BJ (cell line): ENCODE data around the gene STARD3. TPM values are rescaled to one million over a fixed set of nuclear protein-coding genes. Genes with fewer than 3 reads are reported as not detected.

Experiments used
- CTCF ChIA-PET: fragments of 350-600 bp; formaldehyde crosslinking; extraction: SDS; loops from one replicate; lab custom pipeline; 2021; ENCODE audit warnings: antibody characterized with exemption, inconsistent platforms; lab: Yijun Ruan, JAX
- POLR2A ChIA-PET: fragments of 300-600 bp; sonication (Branson Sonifier 250); formaldehyde crosslinking; extraction: SDS; loops from one replicate; lab custom pipeline; 2021; ENCODE audit warnings: antibody characterized with exemption; lab: Charles Lee
- DNase-seq: peaks from one replicate; pipeline ENCODE4 v3.0.0-alpha.2; 2011; ENCODE audit warnings: low read depth
- H3K27me3 ChIP-seq: 2 replicates; pipeline ENCODE4 v1.6.0; 2011; ENCODE audit warnings: low read length; ENCODE audit not compliant: control insufficient read depth, insufficient read depth
- H3K36me3 ChIP-seq: 2 replicates; pipeline ENCODE4 v1.5.1; 2011; ENCODE audit warnings: low read length; ENCODE audit not compliant: control insufficient read depth, insufficient read depth
- H3K4me3 ChIP-seq: 2 replicates; pipeline ENCODE4 v1.5.1; 2011; ENCODE audit warnings: low read depth, mild to moderate bottlenecking, control low read depth, low read length
- polyA plus RNA-seq: library from polyadenylated mRNA; depleted of rRNA; stranded (reverse); fragments of >200 nt; gene quantifications from 2 replicates; pipeline ENCODE4 v1.2.3, GENCODE V29; 2011
- TF ChIP-seq, protein P1 (sequence below): IDR thresholded peaks from 2 replicates; pipeline ENCODE4 v1.5.1; 2011; ENCODE audit warnings: low read depth, mild to moderate bottlenecking, control low read depth, inconsistent platforms, low read length, moderate library complexity; ENCODE audit not compliant: insufficient read depth

The STARD3 gene
- polyA plus RNA-seq, 1 experiment: 93.8 TPM

- Histone ChIP-seq H3K36me3 (peaks cover 4% of the 10 kb centered on the region; the same call in 1 of the 2 replicates), H3K27me3 (no peaks in the 10 kb centered on the region), H3K4me3 (no peak overlapping the region)
- ChIA-PET POLR2A (no interaction called here), CTCF (interaction anchor here (1.0 to 1.6 kb wide), 3 partner anchors 29 to 136 kb away, joined by 3 to 5 read pairs (median 4); no protein-coding TSS in a partner anchor)
- no peak for DNase-seq
- TF ChIP-seq, protein P1, sequence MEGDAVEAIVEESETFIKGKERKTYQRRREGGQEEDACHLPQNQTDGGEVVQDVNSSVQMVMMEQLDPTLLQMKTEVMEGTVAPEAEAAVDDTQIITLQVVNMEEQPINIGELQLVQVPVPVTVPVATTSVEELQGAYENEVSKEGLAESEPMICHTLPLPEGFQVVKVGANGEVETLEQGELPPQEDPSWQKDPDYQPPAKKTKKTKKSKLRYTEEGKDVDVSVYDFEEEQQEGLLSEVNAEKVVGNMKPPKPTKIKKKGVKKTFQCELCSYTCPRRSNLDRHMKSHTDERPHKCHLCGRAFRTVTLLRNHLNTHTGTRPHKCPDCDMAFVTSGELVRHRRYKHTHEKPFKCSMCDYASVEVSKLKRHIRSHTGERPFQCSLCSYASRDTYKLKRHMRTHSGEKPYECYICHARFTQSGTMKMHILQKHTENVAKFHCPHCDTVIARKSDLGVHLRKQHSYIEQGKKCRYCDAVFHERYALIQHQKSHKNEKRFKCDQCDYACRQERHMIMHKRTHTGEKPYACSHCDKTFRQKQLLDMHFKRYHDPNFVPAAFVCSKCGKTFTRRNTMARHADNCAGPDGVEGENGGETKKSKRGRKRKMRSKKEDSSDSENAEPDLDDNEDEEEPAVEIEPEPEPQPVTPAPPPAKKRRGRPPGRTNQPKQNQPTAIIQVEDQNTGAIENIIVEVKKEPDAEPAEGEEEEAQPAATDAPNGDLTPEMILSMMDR: no peak
Observed at GRCh38 chr17:39683295-39683939, 46.5 kb downstream of the STARD3 start.

- ChIA-PET CTCF (no interaction called here), POLR2A (no interaction called here)
- H3K27me3 ChIP-seq: no peaks in the 10 kb centered on the region
- H3K36me3 ChIP-seq: peaks cover 4% of the 10 kb centered on the region; the same call in 1 of the 2 replicates
- TF ChIP-seq, protein P1: no peak
- no peak for DNase-seq
- no peak overlapping the region for H3K4me3 ChIP-seq
Observed at GRCh38 chr17:39684369-39685192, 47.6 kb downstream of the STARD3 start.

GRCh38 chr17:39687101-39687545, 50.2 kb downstream of the STARD3 start:
- Histone ChIP-seq H3K36me3 (peaks cover 3% of the 10 kb centered on the region; the same call in 1 of the 2 replicates), H3K27me3 (no peaks in the 10 kb centered on the region), H3K4me3 (peak overlapping the region; percentile 72)
- CTCF ChIA-PET: interaction anchor here (1.0 to 1.9 kb wide), 5 partner anchors 8 to 65 kb away, joined by 3 to 8 read pairs (median 3); no protein-coding TSS in a partner anchor
- TF ChIP-seq, protein P1: no peak
- no peak for DNase-seq
- POLR2A ChIA-PET: interaction anchor here (1.2 kb wide), 1 partner anchor 13 kb away, joined by 16 read pairs; the partner anchor contains the start of gene ERBB2

GRCh38 chr17:39687546-39688474, 50.9 kb downstream of the STARD3 start, which contains the start of gene PGAP3:
Gene PGAP3, minus strand, starts transcription at chr17:39688057. Its CDS starts 43 bp downstream, at chr17:39688014.
- ChIA-PET CTCF (interaction anchor here (0.6 to 1.9 kb wide), 12 partner anchors 9 to 66 kb away, joined by 3 to 9 read pairs (median 4); partner anchors contain the start of genes ERBB2 and PNMT), POLR2A (interaction anchor here (0.6 to 1.2 kb wide), 2 partner anchors 10 to 12 kb away, joined by 4 to 16 read pairs; partner anchors contain the start of gene ERBB2)
- Histone ChIP-seq H3K36me3 (peaks cover 3% of the 10 kb centered on the region; the same call in 1 of the 2 replicates), H3K27me3 (no peaks in the 10 kb centered on the region), H3K4me3 (peak within 1 kb of the TSS; percentile 72)
- TF ChIP-seq, protein P1: no peak
- peak; percentile 67 for DNase-seq
